ENCODE results near the gene LYPD4.

- TF ChIP-seq ZNF384 (IDR thresholded peaks at IDR 0.05) (no peak), SP1 (IDR thresholded peaks at IDR 0.05) (no peak), PKNOX1 (IDR thresholded peaks at IDR 0.05) (no peak), NFRKB (IDR thresholded peaks at IDR 0.05) (no peak), ELF4 (IDR thresholded peaks at IDR 0.05) (no peak)
Observed at GRCh38 chr19:41893899-41894298, 49.4 kb upstream of the LYPD4 start.
